ENCODE results near the gene SMAD7.
A peak's percentile ranks its signal among the peaks of the same experiment; 100 is the strongest.

SMAD7 gene

GRCh38 chr18:48952287-48953103, 1.7 kb upstream of the SMAD7 start:
- peak overlapping the region; percentile 95 for H2BK12ac ChIP-seq (ENCODE audit: low read length)
- peak overlapping the region; percentile 100 for H3K27ac ChIP-seq (ENCODE audit: low read depth, low read length)
- no peaks in the 10 kb centered on the region for H3K27me3 ChIP-seq (ENCODE audit: insufficient read depth, low read length)
- peak overlapping the region; percentile 98 for H3K14ac ChIP-seq (ENCODE audit: low read length)
- H3K36me3 ChIP-seq (ENCODE audit: control insufficient read depth in 1 of 2, insufficient read depth in 2 of 2, low read length in 2 of 2), result peaks cover 23 to 24% of the 10 kb centered on the region in 2 experiments
- peaks cover 65% of the 10 kb centered on the region for H3K79me1 ChIP-seq (ENCODE audit: low read length)
- no peak overlapping the region for H3K23ac ChIP-seq (ENCODE audit: low read length)
- H4K91ac ChIP-seq (ENCODE audit: low read depth, low read length), result peak overlapping the region; percentile 98
- H3K4ac ChIP-seq (ENCODE audit: low read depth, low read length), result peak overlapping the region; percentile 87
- no peaks in the 10 kb centered on the region for H3K9me3 ChIP-seq (ENCODE audit: insufficient read depth, low read depth, low read length)
- H4K12ac ChIP-seq (ENCODE audit: low read depth, low read length), result peak overlapping the region; percentile 86
- peak; percentile 77 to 81 for DNase-seq
- peak overlapping the region; percentile 80 for H3K4me2 ChIP-seq (ENCODE audit: low read length)
- peak overlapping the region; percentile 98 for H3K18ac ChIP-seq (ENCODE audit: low read length)
- peak overlapping the region; percentile 98 for H4K8ac ChIP-seq (ENCODE audit: low read depth, low read length)
- H2BK5ac ChIP-seq (ENCODE audit: low read depth, low read length, poor library complexity), result peak overlapping the region; percentile 99
- peak overlapping the region; percentile 65 for H3K4me3 ChIP-seq (ENCODE audit: low read depth, low read length)
- peak overlapping the region; percentile 99 for H2BK120ac ChIP-seq (ENCODE audit: insufficient read depth, low read length, poor library complexity)
- peak overlapping the region; percentile 80 for H3K9ac ChIP-seq (ENCODE audit: low read length)
- WGBS (ENCODE audit: extremely low coverage, insufficient coverage, insufficient read length), result no CpG with 5 or more reads among the region's 67 CpGs
- peak overlapping the region; percentile 85 for H2AK5ac ChIP-seq (ENCODE audit: low read length)
- H2AFZ ChIP-seq (ENCODE audit: insufficient read depth, low read length, poor library complexity), result peak overlapping the region; percentile 32
- H3K79me2 ChIP-seq (ENCODE audit: control insufficient read depth, insufficient read depth, low read length, poor library complexity), result peaks cover 46% of the 10 kb centered on the region
- peaks cover 13 to 22% of the 10 kb centered on the region in 2 experiments for H3K4me1 ChIP-seq (ENCODE audit: control insufficient read depth in 1 of 2, insufficient read depth in 2 of 2, low read length in 2 of 2)

- peak overlapping the region; percentile 98 for H4K91ac ChIP-seq (ENCODE audit: low read depth, low read length)
These were observed 902 bp upstream of the SMAD7 start for GRCh38 chr18:48951448-48952286.

GRCh38 chr18:48949606-48950535, 894 bp downstream of the SMAD7 start:
- peak overlapping the region; percentile 89 for H4K8ac ChIP-seq (ENCODE audit: low read depth, low read length)
- H3K18ac ChIP-seq (ENCODE audit: low read length), result peak overlapping the region; percentile 95
- H3K9me3 ChIP-seq (ENCODE audit: insufficient read depth, low read depth, low read length), result no peaks in the 10 kb centered on the region
- peak in 1 of 2 donors; percentile 58 for DNase-seq
- peaks cover 38 to 43% of the 10 kb centered on the region in 2 experiments for H3K36me3 ChIP-seq (ENCODE audit: control insufficient read depth in 1 of 2, insufficient read depth in 2 of 2, low read length in 2 of 2)
- H4K12ac ChIP-seq (ENCODE audit: low read depth, low read length), result peak overlapping the region; percentile 70
- no peaks in the 10 kb centered on the region for H3K27me3 ChIP-seq (ENCODE audit: insufficient read depth, low read length)
- H2AK5ac ChIP-seq (ENCODE audit: low read length), result peak overlapping the region; percentile 51
- H3K4ac ChIP-seq (ENCODE audit: low read depth, low read length), result peak overlapping the region; percentile 99
- peak overlapping the region; percentile 48 for H2AFZ ChIP-seq (ENCODE audit: insufficient read depth, low read length, poor library complexity)
- peaks cover 16 to 19% of the 10 kb centered on the region in 2 experiments for H3K4me1 ChIP-seq (ENCODE audit: control insufficient read depth in 1 of 2, insufficient read depth in 2 of 2, low read length in 2 of 2)
- peak overlapping the region; percentile 85 for H3K4me2 ChIP-seq (ENCODE audit: low read length)
- no CpG with 5 or more reads among the region's 79 CpGs for WGBS (ENCODE audit: extremely low coverage, insufficient coverage, insufficient read length)
- H3K9ac ChIP-seq (ENCODE audit: low read length), result peak overlapping the region; percentile 100
- peaks cover 63% of the 10 kb centered on the region for H3K79me2 ChIP-seq (ENCODE audit: control insufficient read depth, insufficient read depth, low read length, poor library complexity)
- peak overlapping the region; percentile 98 for H4K91ac ChIP-seq (ENCODE audit: low read depth, low read length)
- peak overlapping the region; percentile 98 for H3K27ac ChIP-seq (ENCODE audit: low read depth, low read length)
- peak overlapping the region; percentile 37 for H2BK12ac ChIP-seq (ENCODE audit: low read length)
- H2BK5ac ChIP-seq (ENCODE audit: low read depth, low read length, poor library complexity), result peak overlapping the region; percentile 98
- H3K4me3 ChIP-seq (ENCODE audit: low read depth, low read length), result peak overlapping the region; percentile 97
- H2BK120ac ChIP-seq (ENCODE audit: insufficient read depth, low read length, poor library complexity), result peak overlapping the region; percentile 86
- no peak overlapping the region for H3K23ac ChIP-seq (ENCODE audit: low read length)
- H3K14ac ChIP-seq (ENCODE audit: low read length), result peak overlapping the region; percentile 97
- H3K79me1 ChIP-seq (ENCODE audit: low read length), result peaks cover 62% of the 10 kb centered on the region

More at GRCh38 chr18:48951448-48952286, 902 bp upstream of the SMAD7 start:
- Histone ChIP-seq H2AK5ac (ENCODE audit: low read length) (peak overlapping the region; percentile 92), H3K79me2 (ENCODE audit: control insufficient read depth, insufficient read depth, low read length, poor library complexity) (peaks cover 51% of the 10 kb centered on the region), H3K4ac (ENCODE audit: low read depth, low read length) (peak overlapping the region; percentile 96), H3K14ac (ENCODE audit: low read length) (peak overlapping the region; percentile 99), H4K8ac (ENCODE audit: low read depth, low read length) (peak overlapping the region; percentile 66), H3K9me3 (ENCODE audit: insufficient read depth, low read depth, low read length) (no peaks in the 10 kb centered on the region), H3K4me1 (ENCODE audit: control insufficient read depth in 1 of 2, insufficient read depth in 2 of 2, low read length in 2 of 2) (peaks cover 13 to 21% of the 10 kb centered on the region in 2 experiments), H3K36me3 (ENCODE audit: control insufficient read depth in 1 of 2, insufficient read depth in 2 of 2, low read length in 2 of 2) (peaks cover 28 to 29% of the 10 kb centered on the region in 2 experiments), H3K4me3 (ENCODE audit: low read depth, low read length) (peak overlapping the region; percentile 97), H2AFZ (ENCODE audit: insufficient read depth, low read length, poor library complexity) (peak overlapping the region; percentile 43), H3K23ac (ENCODE audit: low read length) (no peak overlapping the region), H3K27ac (ENCODE audit: low read depth, low read length) (peak overlapping the region; percentile 100), H3K27me3 (ENCODE audit: insufficient read depth, low read length) (no peaks in the 10 kb centered on the region), H4K12ac (ENCODE audit: low read depth, low read length) (peak overlapping the region; percentile 58), H3K18ac (ENCODE audit: low read length) (peak overlapping the region; percentile 96), H2BK5ac (ENCODE audit: low read depth, low read length, poor library complexity) (peak overlapping the region; percentile 98), H3K9ac (ENCODE audit: low read length) (peak overlapping the region; percentile 100), H3K79me1 (ENCODE audit: low read length) (peaks cover 67% of the 10 kb centered on the region), H2BK120ac (ENCODE audit: insufficient read depth, low read length, poor library complexity) (peak overlapping the region; percentile 95), H2BK12ac (ENCODE audit: low read length) (peak overlapping the region; percentile 55), H3K4me2 (ENCODE audit: low read length) (peak overlapping the region; percentile 85)
- no CpG with 5 or more reads among the region's 106 CpGs for WGBS (ENCODE audit: extremely low coverage, insufficient coverage, insufficient read length)
- DNase-seq, result peak; percentile 83 to 91
